DOHH2 (cell line): ENCODE results near the gene ANKRD60.

ENCODE experiments used
- H3F3A ChIP-seq: fragments of 200-600 bp; sonication (generic), shearing (Covaris generic); 2 replicates; pipeline ENCODE4 v1.6.0; 2016; ENCODE audit warnings: antibody characterized with exemption, mild to moderate bottlenecking; ENCODE audit not compliant: control insufficient read depth, insufficient read depth
- H3K27ac ChIP-seq: fragments of 200-600 bp; sonication (generic); 2 replicates; pipeline ENCODE4 v1.5.1; 2014; ENCODE audit warnings: low read depth, mild to moderate bottlenecking, low read length, moderate library complexity
- H3K27me3 ChIP-seq: fragments of 200-600 bp; sonication (generic); 2 replicates; pipeline ENCODE4 v1.6.1; 2014; ENCODE audit warnings: mild to moderate bottlenecking, low read length, mixed read lengths; ENCODE audit not compliant: control insufficient read depth
- H3K36me3 ChIP-seq: fragments of 200-600 bp; sonication (generic); 2 replicates; pipeline ENCODE4 v1.6.1; 2014; ENCODE audit warnings: mild to moderate bottlenecking, low read length, moderate library complexity, mixed read lengths; ENCODE audit not compliant: control insufficient read depth
- H3K4me1 ChIP-seq: fragments of 200-600 bp; sonication (generic); 2 replicates; pipeline ENCODE4 v1.6.1; 2014; ENCODE audit warnings: mild to moderate bottlenecking, low read length, mixed read lengths; ENCODE audit not compliant: control insufficient read depth
- H3K4me2 ChIP-seq: fragments of 200-600 bp; sonication (generic); 2 replicates; pipeline ENCODE4 v1.6.0; 2014; ENCODE audit warnings: mild to moderate bottlenecking, low read length, moderate library complexity
- H3K4me3 ChIP-seq: fragments of 200-600 bp; sonication (generic); 2 replicates; pipeline ENCODE4 v1.5.1; 2014; ENCODE audit warnings: mild to moderate bottlenecking, low read length, mixed read lengths
- H3K79me2 ChIP-seq: fragments of 200-600 bp; sonication (generic); 2 replicates; pipeline ENCODE4 v1.6.1; 2014; ENCODE audit warnings: mild to moderate bottlenecking, low read length, mixed read lengths; ENCODE audit not compliant: control insufficient read depth
- H3K9me2 ChIP-seq: fragments of 200-600 bp; sonication (generic); replicated peaks from 2 replicates; pipeline ENCODE4 v1.6.1; 2014; ENCODE audit warnings: mild to moderate bottlenecking, low read length, mixed read lengths; ENCODE audit not compliant: control insufficient read depth
- H3K9me3 ChIP-seq: fragments of 200-600 bp; sonication (generic); 2 replicates; pipeline ENCODE4 v1.6.1; 2014; ENCODE audit warnings: antibody characterized with exemption, low read length, mixed read lengths; ENCODE audit not compliant: control insufficient read depth, insufficient read depth
- H4K20me1 ChIP-seq: fragments of 200-600 bp; sonication (generic); 2 replicates; pipeline ENCODE4 v1.6.0; 2014; ENCODE audit warnings: low read depth, mild to moderate bottlenecking, antibody characterized with exemption, low read length, moderate library complexity; ENCODE audit not compliant: control insufficient read depth, insufficient read depth
- EZH2phosphoT487 ChIP-seq: fragments of 200-600 bp; sonication (generic); IDR thresholded peaks from 2 replicates; pipeline ENCODE4 v1.6.1; 2017; ENCODE audit warnings: borderline replicate concordance, mild to moderate bottlenecking, antibody characterized with exemption, low read length, moderate library complexity, mixed read lengths
- TF ChIP-seq, protein P1 (sequence below): fragments of 200-600 bp; sonication (generic); IDR thresholded peaks from one replicate; pipeline ENCODE4 v1.5.1; 2014; ENCODE audit warnings: antibody characterized with exemption, mild to moderate bottlenecking, low read depth, low read length; ENCODE audit not compliant: poor library complexity, severe bottlenecking

The ANKRD60 gene

GRCh38 chr20:58192567-58192966 lies 35.9 kb downstream of the ANKRD60 start:
- Histone ChIP-seq H3K4me2 (no peak overlapping the region), H3K36me3 (no peaks in the 10 kb centered on the region), H3K4me3 (no peak overlapping the region), H3K9me2 (no peaks in the 10 kb centered on the region), H3K4me1 (no peaks in the 10 kb centered on the region), H3K79me2 (no peaks in the 10 kb centered on the region), H3K27ac (no peak overlapping the region), H3K9me3 (no peaks in the 10 kb centered on the region), H4K20me1 (no peaks in the 10 kb centered on the region), H3F3A (no peaks in the 10 kb centered on the region), H3K27me3 (no peaks in the 10 kb centered on the region)
- TF ChIP-seq, protein P1, sequence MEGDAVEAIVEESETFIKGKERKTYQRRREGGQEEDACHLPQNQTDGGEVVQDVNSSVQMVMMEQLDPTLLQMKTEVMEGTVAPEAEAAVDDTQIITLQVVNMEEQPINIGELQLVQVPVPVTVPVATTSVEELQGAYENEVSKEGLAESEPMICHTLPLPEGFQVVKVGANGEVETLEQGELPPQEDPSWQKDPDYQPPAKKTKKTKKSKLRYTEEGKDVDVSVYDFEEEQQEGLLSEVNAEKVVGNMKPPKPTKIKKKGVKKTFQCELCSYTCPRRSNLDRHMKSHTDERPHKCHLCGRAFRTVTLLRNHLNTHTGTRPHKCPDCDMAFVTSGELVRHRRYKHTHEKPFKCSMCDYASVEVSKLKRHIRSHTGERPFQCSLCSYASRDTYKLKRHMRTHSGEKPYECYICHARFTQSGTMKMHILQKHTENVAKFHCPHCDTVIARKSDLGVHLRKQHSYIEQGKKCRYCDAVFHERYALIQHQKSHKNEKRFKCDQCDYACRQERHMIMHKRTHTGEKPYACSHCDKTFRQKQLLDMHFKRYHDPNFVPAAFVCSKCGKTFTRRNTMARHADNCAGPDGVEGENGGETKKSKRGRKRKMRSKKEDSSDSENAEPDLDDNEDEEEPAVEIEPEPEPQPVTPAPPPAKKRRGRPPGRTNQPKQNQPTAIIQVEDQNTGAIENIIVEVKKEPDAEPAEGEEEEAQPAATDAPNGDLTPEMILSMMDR, result peak; percentile 91
- no peak for TF ChIP-seq EZH2phosphoT487

GRCh38 chr20:58192065-58192464 lies 36.4 kb downstream of the ANKRD60 start:
- Histone ChIP-seq H3K36me3 (no peaks in the 10 kb centered on the region), H3K27me3 (no peaks in the 10 kb centered on the region), H3K79me2 (no peaks in the 10 kb centered on the region), H3K4me1 (no peaks in the 10 kb centered on the region), H3K27ac (no peak overlapping the region), H3K9me3 (no peaks in the 10 kb centered on the region), H3K4me3 (no peak overlapping the region), H3K4me2 (no peak overlapping the region), H4K20me1 (no peaks in the 10 kb centered on the region), H3F3A (no peaks in the 10 kb centered on the region), H3K9me2 (no peaks in the 10 kb centered on the region)
- TF ChIP-seq EZH2phosphoT487, result no peak
- TF ChIP-seq, protein P1, result no peak

- no peaks in the 10 kb centered on the region for H3F3A ChIP-seq
- H3K79me2 ChIP-seq, result no peaks in the 10 kb centered on the region
- H3K27me3 ChIP-seq, result peaks cover 12% of the 10 kb centered on the region
- no peaks in the 10 kb centered on the region for H3K9me2 ChIP-seq
- H3K27ac ChIP-seq, result no peak overlapping the region
- TF ChIP-seq, protein P1, result no peak
- H4K20me1 ChIP-seq, result no peaks in the 10 kb centered on the region
- no peak overlapping the region for H3K4me2 ChIP-seq
- H3K4me1 ChIP-seq, result no peaks in the 10 kb centered on the region
- H3K36me3 ChIP-seq, result no peaks in the 10 kb centered on the region
- H3K9me3 ChIP-seq, result no peaks in the 10 kb centered on the region
- no peak overlapping the region for H3K4me3 ChIP-seq
Measured at GRCh38 chr20:58188527-58188926, 39.9 kb downstream of the ANKRD60 start.

GRCh38 chr20:58184984-58185383 lies 43.5 kb downstream of the ANKRD60 start:
- Histone ChIP-seq H3K79me2 (no peaks in the 10 kb centered on the region), H3K9me2 (no peaks in the 10 kb centered on the region), H3K4me2 (no peak overlapping the region), H3F3A (no peaks in the 10 kb centered on the region), H4K20me1 (no peaks in the 10 kb centered on the region), H3K27ac (no peak overlapping the region), H3K9me3 (no peaks in the 10 kb centered on the region), H3K27me3 (peaks cover 21% of the 10 kb centered on the region), H3K36me3 (no peaks in the 10 kb centered on the region), H3K4me1 (no peaks in the 10 kb centered on the region), H3K4me3 (no peak overlapping the region)
- TF ChIP-seq, protein P1, result no peak
- no peak for TF ChIP-seq EZH2phosphoT487
